HT1080 (cell line): ENCODE measurements around the gene KLF7. TPM values are rescaled to one million over a fixed set of nuclear protein-coding genes. Genes with fewer than 3 reads are reported as not detected.
A peak's percentile ranks its signal among the peaks of the same experiment; 100 is the strongest.

Source experiments
- DNase-seq: peaks from one replicate; pipeline ENCODE4 v3.0.0-alpha.2; 2015; ENCODE audit warnings: low read depth
- small RNA-seq: library from RNA; depleted of rRNA; stranded (forward); fragments of <200 nt; gene quantifications from one replicate; pipeline ENCODE3, GENCODE V24; 2014
- total RNA-seq: library from RNA; depleted of rRNA; stranded (reverse); fragments of >200 nt; shearing (Covaris generic); gene quantifications from 2 replicates; pipeline ENCODE4 v1.2.3, GENCODE V29; 2014; rRNA removed

KLF7 gene
- total RNA-seq, 1 experiment from 2014 or later = 28.9 TPM

DNA sequence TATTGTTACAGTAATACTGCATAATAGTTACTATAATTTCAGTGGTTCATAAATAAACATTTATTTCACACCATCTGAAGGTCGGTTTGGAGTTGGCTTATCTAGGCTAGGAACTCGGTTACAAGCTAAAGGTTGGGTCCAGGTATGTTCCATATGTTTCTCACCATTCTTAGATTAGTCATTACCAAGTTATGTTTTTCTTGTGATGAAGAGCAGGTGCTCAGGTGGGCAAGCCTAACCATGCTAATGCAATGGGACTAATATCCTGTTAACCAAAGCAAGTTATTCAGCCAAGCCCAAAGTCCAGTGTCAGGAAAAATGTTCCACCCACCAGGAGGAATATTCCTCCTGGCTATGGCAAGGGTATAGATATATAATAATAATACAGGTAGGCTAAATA lies 133.3 kb downstream of the KLF7 start:
- DNase-seq = no peak

Small RNA genes within 50 kb of the gene (small RNA-seq; reads per million reads assigned to genes)
- 0.52 reads per million, percentile 56 among the genes with 10 or more reads in this experiment for gene MIR2355
- 0.14 reads per million for gene MIR7845

Other genes with a start within 250 kb of the KLF7 start
- gene CPO, start 226.4 kb downstream of the KLF7 start, total RNA-seq = 0.10 TPM in 1 of 2 replicates, not detected in the other